Panc1 (cell line): ENCODE results near the gene CFAP20. TPM values are rescaled to one million over a fixed set of nuclear protein-coding genes. Genes with fewer than 3 reads are reported as not detected.

Experiments
- ATAC-seq: fragments of 200-7000 bp; cut with Tn5 transposase; 2 replicates; pipeline ENCODE4 v1.9.1; 2020; ENCODE audit warnings: mild to moderate bottlenecking, moderate library complexity
- BruUV-seq: library from RNA; stranded (reverse); fragments of 400-500 nt; replicated peaks from 2 replicates; lab custom pipeline; 2021; lab: Mats Ljungman, UMichigan
- CTCF ChIA-PET: fragments of 300-600 bp; sonication (Branson Sonifier 250); formaldehyde crosslinking; loops from one replicate; lab custom pipeline; 2022; ENCODE audit warnings: antibody characterized with exemption; lab: Charles Lee
- POLR2A ChIA-PET: fragments of 300-600 bp; sonication (Branson Sonifier 250); formaldehyde crosslinking; loops from one replicate; lab custom pipeline; 2022; ENCODE audit warnings: antibody characterized with exemption; lab: Charles Lee
- DNase-seq: peaks from one replicate; pipeline ENCODE4 v3.0.0-alpha.2; 2010; ENCODE audit warnings: low read depth, low spot score
- H3K27ac ChIP-seq: 2 replicates; pipeline ENCODE4 v1.5.1; 2011; ENCODE audit warnings: mild to moderate bottlenecking, low read length, inconsistent platforms
- H3K27me3 ChIP-seq: fragments of 200-500 bp; sonication (Bioruptor generic); 2 replicates; pipeline ENCODE4 v1.6.0; 2014; ENCODE audit warnings: low read length, inconsistent platforms; ENCODE audit not compliant: control insufficient read depth, insufficient read depth
- H3K36me3 ChIP-seq: fragments of 200-500 bp; sonication (Bioruptor generic); 2 replicates; pipeline ENCODE4 v1.5.1; 2014; ENCODE audit warnings: inconsistent platforms, mild to moderate bottlenecking, low read length, moderate library complexity; ENCODE audit not compliant: control insufficient read depth, insufficient read depth
- H3K4me1 ChIP-seq: 2 replicates; pipeline ENCODE4 v1.5.1; 2011; ENCODE audit warnings: inconsistent platforms, mild to moderate bottlenecking, low read length, moderate library complexity; ENCODE audit not compliant: control insufficient read depth, insufficient read depth
- H3K4me3 ChIP-seq, 2 experiments: 2 replicates each; pipeline ENCODE4 v1.5.1; 2011 to 2012; ENCODE audit warnings: low read depth in 2 of 2, low read length in 2 of 2, mild to moderate bottlenecking in 2 of 2, inconsistent platforms in 1 of 2, moderate library complexity in 1 of 2
- H3K9me3 ChIP-seq: fragments of 200-500 bp; sonication (Bioruptor generic); 2 replicates; pipeline ENCODE4 v1.5.1; 2014; ENCODE audit warnings: low read depth, mild to moderate bottlenecking, inconsistent platforms, low read length, moderate library complexity; ENCODE audit not compliant: control insufficient read depth, insufficient read depth
- CTCF ChIP-seq: fragments of 450-650 bp; IDR thresholded peaks from 2 replicates; pipeline ENCODE4 v1.5.1; 2017; ENCODE audit warnings: mild to moderate bottlenecking
- POLR2AphosphoS5 ChIP-seq: IDR thresholded peaks from 2 replicates; pipeline ENCODE4 v1.6.1; 2012; ENCODE audit warnings: mild to moderate bottlenecking, low read depth, low read length, moderate library complexity
- REST ChIP-seq, 2 experiments: IDR thresholded peaks; 2 replicates each; pipeline ENCODE4 v1.6.1; 2011 to 2012; ENCODE audit warnings: low read depth in 2 of 2, control low read depth in 1 of 2, low read length in 1 of 2, mild to moderate bottlenecking in 1 of 2, moderate library complexity in 1 of 2; ENCODE audit not compliant: insufficient read depth in 1 of 2
- SIN3A ChIP-seq: IDR thresholded peaks from 2 replicates; pipeline ENCODE4 v1.6.1; 2012; ENCODE audit warnings: low read depth, mild to moderate bottlenecking, low read length, moderate library complexity, borderline replicate concordance; ENCODE audit not compliant: insufficient read depth
- TCF7L2 ChIP-seq: IDR thresholded peaks from 2 replicates; pipeline ENCODE4 v1.6.1; 2011; ENCODE audit warnings: mild to moderate bottlenecking, low read depth, low read length, inconsistent platforms
- in situ Hi-C: cut with HindIII; loops from 2 replicates; pipeline ENCODE4 v1.10.0; 2016; ENCODE audit warnings: low sequenced_read_pairs, low pct_unique_long_range_greater_than_20kb
- intact Hi-C: fragments of 100-400 bp; cut with micrococcal nuclease; formaldehyde crosslinking; loops from one replicate; pipeline ENCODE4 v1.10.0; 2022; ENCODE audit not compliant: unreplicated experiment
- total RNA-seq: library from RNA; stranded (reverse); gene quantifications from one replicate; pipeline ENCODE4 v1.2.1, GENCODE V29; 2021; ENCODE audit not compliant: unreplicated experiment

The CFAP20 gene
- total RNA-seq, 1 experiment from 2014 or later = 25.9 TPM

GRCh38 chr16:58085584-58086251, 43.5 kb downstream of the CFAP20 start:
- H3K9me3 ChIP-seq = no peaks in the 10 kb centered on the region
- DNase-seq (no peak), ATAC-seq (no peak)
- no peaks in the 10 kb centered on the region for H3K27me3 ChIP-seq
- BruUV-seq = no TSS peak
- no peak for TF ChIP-seq TCF7L2
- TF ChIP-seq REST (IDR thresholded peaks at IDR 0.05; ENCODE audit: insufficient read depth in 1 of 2, low read depth in 2 of 2, low read length in 1 of 2) = no peak
- no peak for TF ChIP-seq CTCF
- no peak for TF ChIP-seq POLR2AphosphoS5
- no peak for TF ChIP-seq SIN3A
- POLR2A ChIA-PET = no interaction called here
- intact Hi-C loops (no loop called here), in situ Hi-C loops (no loop called here)
- H3K36me3 ChIP-seq = no peaks in the 10 kb centered on the region
- H3K27ac ChIP-seq = no peak overlapping the region
- H3K4me3 ChIP-seq = no peak overlapping the region
- CTCF ChIA-PET = no interaction called here
- no peaks in the 10 kb centered on the region for H3K4me1 ChIP-seq

- no peak for ATAC-seq
- no peaks in the 10 kb centered on the region for H3K9me3 ChIP-seq
- no peak for DNase-seq
- ChIA-PET CTCF (no interaction called here), POLR2A (no interaction called here)
- intact Hi-C loops = no loop called here
- H3K27me3 ChIP-seq = no peaks in the 10 kb centered on the region
- no TSS peak for BruUV-seq
- no peak for TF ChIP-seq TCF7L2
- no peak for TF ChIP-seq REST (IDR thresholded peaks at IDR 0.05; ENCODE audit: insufficient read depth in 1 of 2, low read depth in 2 of 2, low read length in 1 of 2)
- no peak for TF ChIP-seq CTCF
- TF ChIP-seq POLR2AphosphoS5 = no peak
- no peak for TF ChIP-seq SIN3A
- H3K36me3 ChIP-seq = no peaks in the 10 kb centered on the region
- no peak overlapping the region for H3K4me3 ChIP-seq
- H3K27ac ChIP-seq = no peak overlapping the region
- H3K4me1 ChIP-seq = no peaks in the 10 kb centered on the region
- in situ Hi-C loops = no loop called here
These were observed 44.0 kb downstream of the CFAP20 start for GRCh38 chr16:58085171-58085570.
